ENCODE data around the gene TRNP1.

DNA sequence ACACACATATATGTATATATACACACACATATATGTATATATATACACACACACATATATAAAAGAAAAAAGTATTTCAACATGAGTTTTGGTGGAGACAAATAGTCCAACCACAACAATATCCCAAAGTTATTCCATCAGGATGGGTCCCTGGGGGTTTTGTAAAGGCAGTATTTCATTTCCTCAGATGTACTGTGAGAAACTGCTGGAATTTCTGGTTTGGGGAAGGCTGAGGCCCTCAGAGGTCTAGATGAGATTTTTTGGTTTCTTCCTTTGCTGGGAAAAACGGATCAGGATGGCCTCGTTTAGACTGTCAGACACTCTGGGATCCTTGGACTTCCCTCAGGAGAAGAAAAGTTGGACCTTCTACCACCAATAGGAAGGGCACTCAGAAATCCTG lies 55.6 kb downstream of the TRNP1 start:
- no peak for TF ChIP-seq YY1 (IDR thresholded peaks at IDR 0.05; ENCODE audit: insufficient read depth, insufficient read length)
- no peak for TF ChIP-seq SUZ12 (IDR thresholded peaks at IDR 0.05; ENCODE audit: extremely low read depth, insufficient read depth, insufficient read length)
